Nephron (organoid): ENCODE data around the gene CRELD1.

Experiments used
- H3K27ac Mint-ChIP-seq, 3 experiments: 2 replicates each; pipeline ENCODE4 v1.8.0; 2020; ENCODE audit warnings: mixed read lengths in 3 of 3, mild to moderate bottlenecking in 2 of 3, moderate library complexity in 1 of 3
- H3K27me3 Mint-ChIP-seq: 2 replicates; pipeline ENCODE4 v1.8.0; 2021; ENCODE audit warnings: low read depth, mild to moderate bottlenecking, moderate library complexity, mixed read lengths
- H3K36me3 Mint-ChIP-seq: 2 replicates; pipeline ENCODE4 v1.8.0; 2020; ENCODE audit warnings: low read depth, mixed read lengths
- H3K4me1 Mint-ChIP-seq: 2 replicates; pipeline ENCODE4 v1.8.0; 2020; ENCODE audit warnings: mixed read lengths
- H3K4me3 Mint-ChIP-seq, 3 experiments: 2 replicates each; pipeline ENCODE4 v1.8.0; 2020; ENCODE audit warnings: mild to moderate bottlenecking in 3 of 3, mixed read lengths in 3 of 3, moderate library complexity in 2 of 3
- H3K9me3 Mint-ChIP-seq: 2 replicates; pipeline ENCODE4 v1.8.0; 2020; ENCODE audit warnings: mixed read lengths
- CTCF ChIP-seq, 3 experiments: fragments of 200-600 bp; sonication (generic); IDR thresholded peaks; one replicate each; pipeline ENCODE4 v1.5.0; 2021; ENCODE audit warnings: antibody characterized with exemption in 3 of 3; ENCODE audit not compliant: unreplicated experiment in 3 of 3

The CRELD1 gene

GRCh38 chr3:9917820-9918219, 15.8 kb upstream of the CRELD1 start:
- peak overlapping the region; percentile 76 to 90 (median 90) for H3K4me3 Mint-ChIP-seq
- no peaks in the 10 kb centered on the region for H3K9me3 Mint-ChIP-seq
- peaks cover 4% of the 10 kb centered on the region for H3K36me3 Mint-ChIP-seq
- no peaks in the 10 kb centered on the region for H3K27me3 Mint-ChIP-seq
- H3K4me1 Mint-ChIP-seq: peaks cover 15% of the 10 kb centered on the region
- peak overlapping the region in 2 of 3 experiments; percentile 66 to 93 for H3K27ac Mint-ChIP-seq
- TF ChIP-seq CTCF (IDR thresholded peaks at IDR 0.05; ENCODE audit: unreplicated experiment in 3 of 3): no peak

- Mint-ChIP-seq H3K4me3 (peak overlapping the region; percentile 48 to 73 (median 57)), H3K4me1 (peaks cover 15% of the 10 kb centered on the region), H3K27ac (no peak overlapping the region), H3K9me3 (no peaks in the 10 kb centered on the region), H3K27me3 (no peaks in the 10 kb centered on the region), H3K36me3 (peaks cover 4% of the 10 kb centered on the region)
- no peak for TF ChIP-seq CTCF (IDR thresholded peaks at IDR 0.05; ENCODE audit: unreplicated experiment in 3 of 3)
Measured at GRCh38 chr3:9918261-9919038, 15.2 kb upstream of the CRELD1 start.

- H3K27ac Mint-ChIP-seq: no peak overlapping the region
- TF ChIP-seq CTCF (IDR thresholded peaks at IDR 0.05; ENCODE audit: unreplicated experiment in 3 of 3): no peak
- H3K4me1 Mint-ChIP-seq: no peaks in the 10 kb centered on the region
- H3K36me3 Mint-ChIP-seq: peaks cover 18% of the 10 kb centered on the region
- peaks cover 3% of the 10 kb centered on the region for H3K27me3 Mint-ChIP-seq
- no peaks in the 10 kb centered on the region for H3K9me3 Mint-ChIP-seq
- no peak overlapping the region for H3K4me3 Mint-ChIP-seq
Measured at GRCh38 chr3:9928158-9928557, 5.5 kb upstream of the CRELD1 start.

GRCh38 chr3:9930804-9931418, 2.7 kb upstream of the CRELD1 start:
- H3K27ac Mint-ChIP-seq: no peak overlapping the region
- no peaks in the 10 kb centered on the region for H3K9me3 Mint-ChIP-seq
- H3K36me3 Mint-ChIP-seq: peaks cover 17% of the 10 kb centered on the region
- peaks cover 12% of the 10 kb centered on the region for H3K4me1 Mint-ChIP-seq
- H3K27me3 Mint-ChIP-seq: peaks cover 3% of the 10 kb centered on the region
- H3K4me3 Mint-ChIP-seq: peak overlapping the region; percentile 27 to 72 (median 59)
- no peak for TF ChIP-seq CTCF (IDR thresholded peaks at IDR 0.05; ENCODE audit: unreplicated experiment in 3 of 3)

GRCh38 chr3:9932535-9932842, 1.1 kb upstream of the CRELD1 start:
- Mint-ChIP-seq H3K27ac (peak overlapping the region in 1 of 3 experiments; percentile 27), H3K9me3 (no peaks in the 10 kb centered on the region), H3K4me3 (peak overlapping the region; percentile 92 to 99 (median 94)), H3K27me3 (peaks cover 3% of the 10 kb centered on the region), H3K36me3 (peaks cover 20% of the 10 kb centered on the region), H3K4me1 (peaks cover 12% of the 10 kb centered on the region)
- no peak for TF ChIP-seq CTCF (IDR thresholded peaks at IDR 0.05; ENCODE audit: unreplicated experiment in 3 of 3)
